ENCODE data around the gene VPS37B.
"Not testable (repeated sequence)": the region's sequence is repeated elsewhere in the genome, so short reads cannot be mapped to it uniquely, and the experiment has no call there.

Gene VPS37B

DNA sequence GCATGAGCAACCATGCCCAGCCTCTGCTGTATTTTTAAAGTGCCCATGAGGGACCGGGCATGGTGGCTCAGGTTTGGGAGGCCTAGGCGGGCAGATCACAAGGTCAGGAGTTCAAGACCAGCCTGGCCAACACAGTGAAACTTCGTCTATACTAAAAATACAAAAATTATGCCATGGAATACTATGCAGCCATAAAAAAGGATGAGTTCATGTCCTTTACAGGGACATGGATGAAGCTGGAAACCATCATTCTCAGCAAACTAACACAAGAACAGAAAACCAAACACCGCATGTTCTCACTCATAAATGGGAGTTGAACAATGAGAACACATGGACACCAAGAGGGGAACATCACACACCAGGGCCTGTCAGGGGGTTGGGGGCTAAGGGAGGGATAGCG, 9.3 kb upstream of the VPS37B start:
- not testable (repeated sequence) for DNase-seq

DNA sequence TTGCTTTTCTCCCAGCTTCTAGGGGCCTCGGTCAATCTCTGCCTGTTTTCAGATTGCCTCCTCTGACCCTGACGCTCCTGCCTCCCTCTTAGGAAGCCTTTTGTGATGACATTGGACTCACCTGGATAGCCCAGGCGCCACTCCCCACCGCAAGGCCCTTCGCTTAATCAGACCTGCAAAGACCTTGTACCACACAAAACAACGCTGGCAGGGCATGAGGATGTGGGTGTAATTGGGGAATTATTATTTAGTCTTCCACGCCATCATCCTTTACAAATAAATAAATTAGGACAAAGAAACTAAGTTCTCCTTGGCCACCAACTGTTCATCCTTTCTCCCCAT, 7.7 kb upstream of the VPS37B start:
- no peak for DNase-seq

GRCh38 chr12:122902854-122903692, 7.1 kb upstream of the VPS37B start:
- DNase-seq, result no peak

DNA sequence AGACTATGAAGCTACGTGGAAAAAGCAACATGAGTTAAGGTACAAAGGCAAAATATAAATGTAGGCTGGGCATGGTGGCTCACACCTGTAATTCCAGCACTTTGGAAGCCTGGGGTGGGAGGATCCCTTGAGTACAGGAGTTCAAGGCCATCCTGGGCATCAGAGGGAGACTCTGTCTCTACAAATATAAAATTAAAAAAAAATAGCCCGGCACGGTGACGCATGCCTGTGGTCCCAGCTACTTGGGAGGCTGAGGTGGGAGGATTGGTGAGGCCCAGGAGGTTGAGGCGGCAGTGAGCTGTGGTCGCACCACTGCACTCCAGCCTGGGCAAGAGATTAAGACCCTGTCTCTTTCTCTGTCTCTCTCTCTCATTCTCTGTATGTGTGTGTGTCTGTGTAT, 4.0 kb upstream of the VPS37B start:
- no peak for DNase-seq

- no peak for DNase-seq
These were observed 738 bp upstream of the VPS37B start for GRCh38 chr12:122896662-122897061.

DNA sequence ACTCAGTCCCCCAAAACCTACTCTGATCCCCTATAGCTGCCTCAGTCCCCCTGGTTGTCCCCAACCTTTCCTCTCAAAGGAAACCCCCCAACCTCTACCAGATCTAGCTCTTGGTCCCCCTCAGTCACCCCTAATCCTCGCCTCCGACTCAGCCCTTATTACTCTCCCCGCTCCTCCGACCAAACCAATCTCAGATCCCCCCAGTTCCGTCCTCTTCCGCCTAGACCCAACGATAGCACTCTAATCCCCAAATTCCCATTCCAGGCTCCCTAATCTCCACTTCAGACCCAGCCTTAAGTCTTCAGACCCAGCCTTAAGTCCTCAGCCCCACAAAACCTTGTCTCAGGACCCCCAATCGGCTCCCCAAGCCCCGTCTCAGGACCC, 612 bp downstream of the VPS37B start:
- no peak for DNase-seq

GRCh38 chr12:122894193-122895121, 1.5 kb downstream of the VPS37B start:
- DNase-seq, result no peak

- no peak for DNase-seq
These were observed 2.4 kb downstream of the VPS37B start for GRCh38 chr12:122893208-122894153.

DNA sequence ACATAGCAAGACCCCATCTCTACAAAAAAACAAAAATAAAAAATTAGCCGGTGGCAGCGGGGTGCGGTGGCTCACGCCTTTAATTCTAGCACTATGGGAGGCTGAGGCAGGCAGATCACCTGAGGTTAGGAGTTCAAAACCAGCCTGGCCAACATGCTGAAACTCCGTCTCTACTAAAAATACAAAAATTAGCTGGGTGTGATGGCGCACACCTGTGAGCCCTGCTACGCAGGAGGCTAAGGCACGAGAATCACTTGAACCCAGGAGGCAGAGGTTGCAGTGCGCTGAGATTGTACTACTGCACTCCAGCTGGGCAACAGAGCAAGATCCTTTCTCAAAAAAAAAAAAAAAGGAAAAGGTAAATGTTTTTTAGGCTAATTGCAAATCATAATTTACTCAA, 3.2 kb downstream of the VPS37B start:
- not testable (repeated sequence) for DNase-seq

- no peak for DNase-seq
These were observed 4.0 kb downstream of the VPS37B start for GRCh38 chr12:122891661-122892525.

- DNase-seq, result no peak
These were observed 6.0 kb downstream of the VPS37B start for GRCh38 chr12:122889761-122890520.

DNA sequence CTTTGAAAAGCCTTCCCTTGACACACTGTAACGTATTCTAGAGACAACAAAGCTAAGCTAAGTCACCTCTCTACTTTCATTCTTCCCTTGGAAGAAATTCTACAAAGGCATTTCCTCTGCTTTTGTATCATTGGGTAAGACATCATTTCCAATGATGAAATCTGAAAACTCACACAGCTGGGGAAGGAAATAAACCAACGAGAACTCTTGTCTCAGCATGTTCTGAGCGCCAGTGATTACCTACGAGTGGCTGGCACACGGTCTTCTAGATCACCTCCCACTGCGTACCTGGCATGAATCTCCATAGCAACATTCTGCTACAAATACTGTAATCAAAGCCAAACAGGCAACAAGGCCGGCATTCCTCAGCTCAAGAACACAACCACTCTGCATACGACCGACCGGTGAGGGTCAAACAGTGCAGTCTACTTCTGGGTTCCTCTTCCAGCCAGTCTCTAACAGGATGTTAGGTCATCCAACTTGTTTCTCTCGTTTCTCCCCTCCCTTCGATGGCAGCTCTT, 7.6 kb downstream of the VPS37B start:
- no peak for DNase-seq

- no peak for DNase-seq
These were observed 8.1 kb downstream of the VPS37B start for GRCh38 chr12:122887819-122888212.

GRCh38 chr12:122886851-122887818, 8.8 kb downstream of the VPS37B start:
- no peak for DNase-seq

DNA sequence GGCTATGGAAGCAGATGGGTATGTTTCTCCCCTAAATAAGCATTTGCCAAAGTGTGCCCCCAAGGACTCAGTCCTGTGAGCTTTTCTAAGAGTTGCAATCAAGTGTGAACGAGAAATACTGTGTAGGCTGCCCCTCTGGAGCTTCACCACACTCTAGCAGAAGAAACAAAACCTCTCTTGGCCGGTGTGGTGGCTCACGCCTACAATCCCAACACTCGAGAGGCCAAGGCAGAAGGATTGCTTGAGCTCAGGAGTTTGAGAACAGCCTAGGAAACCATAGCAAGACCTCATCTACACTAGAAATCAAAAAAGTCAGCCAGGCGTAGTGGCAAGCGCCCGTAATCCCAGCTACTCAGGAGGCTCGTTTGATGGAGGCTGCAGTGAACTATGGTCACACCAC, 9.8 kb downstream of the VPS37B start:
- no peak for DNase-seq

- no peak for DNase-seq
These were observed 11.1 kb downstream of the VPS37B start for GRCh38 chr12:122884860-122885259.

DNA sequence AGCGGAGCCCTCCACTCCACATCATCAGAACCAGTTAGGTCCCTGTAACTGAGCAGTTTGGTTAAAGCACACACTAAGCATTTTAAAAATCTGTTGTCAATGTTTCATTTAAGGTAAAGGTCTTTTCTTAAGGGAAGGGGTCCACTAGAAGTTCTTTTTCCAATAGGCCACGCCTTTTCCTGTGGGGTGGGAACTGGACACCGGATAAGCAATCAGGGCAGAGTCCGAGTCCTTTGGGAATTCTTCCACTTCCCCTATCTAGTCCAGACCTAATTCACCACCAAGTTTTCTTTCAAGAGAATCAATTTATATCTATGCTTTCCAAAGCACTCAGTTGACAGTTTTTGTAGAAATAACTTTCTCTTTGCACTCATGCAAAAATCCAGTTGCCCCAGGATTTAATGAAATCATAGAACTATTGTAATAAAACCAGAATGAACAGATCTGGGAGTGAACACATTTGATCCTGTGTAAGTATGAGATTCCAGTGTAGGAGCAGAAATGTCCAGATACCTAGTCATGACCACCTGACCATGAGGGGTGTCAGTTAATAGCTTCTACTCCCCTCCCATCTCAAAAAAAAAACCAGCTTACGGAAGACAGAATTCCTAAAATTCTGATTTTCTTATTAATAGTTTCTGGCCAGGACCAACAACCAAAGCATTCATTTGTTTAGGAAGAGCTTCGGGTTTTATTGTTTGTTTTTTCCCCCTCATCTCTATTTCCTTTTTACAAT, 11.7 kb downstream of the VPS37B start:
- no peak for DNase-seq

GRCh38 chr12:122882908-122883558, 12.9 kb downstream of the VPS37B start:
- DNase-seq, result no peak

Measured in NCI-H1436 treated with DMSO at 0.1 percent for 48 hours (cell line).